Measurements from ENCODE around the gene VPS50. TPM values are rescaled to one million over a fixed set of nuclear protein-coding genes. Genes with fewer than 3 reads are reported as not detected.

The VPS50 gene
- total RNA-seq, 1 experiment from 2014 or later = 13.6 TPM

GRCh38 chr7:93219868-93220267, 12.3 kb upstream of the VPS50 start:
- Histone ChIP-seq H4K91ac (ENCODE audit: insufficient read length, low read depth, low read length) (no peak overlapping the region), H2AK5ac (ENCODE audit: insufficient read length, low read length) (no peak overlapping the region), H3K56ac (ENCODE audit: insufficient read length, low read depth, low read length) (no peak overlapping the region), H4K8ac (replicated peaks; ENCODE audit: insufficient read length, low read depth, low read length) (no peak overlapping the region), H4K20me1 (ENCODE audit: control insufficient read depth, insufficient read depth, insufficient read length) (no peaks in the 10 kb centered on the region), H3K79me1 (ENCODE audit: insufficient read depth, low read depth, low read length, poor library complexity, severe bottlenecking) (no peaks in the 10 kb centered on the region), H3K14ac (ENCODE audit: insufficient read depth, low read length) (no peak overlapping the region), H2BK5ac (ENCODE audit: insufficient read length, low read length) (no peak overlapping the region), H3K23me2 (ENCODE audit: insufficient read length, low read depth, low read length, poor library complexity, severe bottlenecking) (no peaks in the 10 kb centered on the region), H4K5ac (ENCODE audit: insufficient read length, low read depth, low read length) (no peak overlapping the region), H2AFZ (ENCODE audit: low read length) (no peak overlapping the region), H2BK12ac (ENCODE audit: insufficient read length, low read depth, low read length) (no peak overlapping the region), H2BK15ac (ENCODE audit: low read depth, low read length) (no peak overlapping the region), H3K4me1 (ENCODE audit: insufficient read depth, low read length) (no peaks in the 10 kb centered on the region), H3K4ac (ENCODE audit: low read depth, low read length) (no peak overlapping the region), H3K23ac (ENCODE audit: insufficient read length, low read depth, low read length) (no peak overlapping the region), H2BK20ac (ENCODE audit: low read depth, low read length, poor library complexity, severe bottlenecking) (no peak overlapping the region), H3K27me3 (ENCODE audit: insufficient read depth, low read length) (no peaks in the 10 kb centered on the region; the same call in 1 of the 2 replicates), H3T11ph (ENCODE audit: low read length) (no peak overlapping the region), H3K9me3 (ENCODE audit: control insufficient read depth, low read depth, low read length) (no peaks in the 10 kb centered on the region), H3K9ac (ENCODE audit: extremely low read depth, insufficient read length, low read length) (no peak overlapping the region), H3K4me2 (ENCODE audit: insufficient read depth, insufficient read length, low read length) (no peak overlapping the region), H2BK120ac (ENCODE audit: low read depth, low read length, poor library complexity, severe bottlenecking) (no peak overlapping the region), H3K79me2 (ENCODE audit: insufficient read depth, low read length) (no peaks in the 10 kb centered on the region), H3K27ac (ENCODE audit: insufficient read length, low read depth, low read length) (no peak overlapping the region), H3K18ac (ENCODE audit: insufficient read length, low read depth, low read length) (no peak overlapping the region)
- Mint-ChIP-seq H3K27me3 (ENCODE audit: low read depth) (peaks cover 7% of the 10 kb centered on the region), H3K4me3 (no peak overlapping the region), H3K36me3 (ENCODE audit: insufficient read depth in 1 of 3, low read depth in 3 of 3) (no peaks in the 10 kb centered on the region), H3K9me3 (no peaks in the 10 kb centered on the region), H3K27ac (no peak overlapping the region), H3K4me1 (no peaks in the 10 kb centered on the region)
- TF ChIP-seq, protein P1, sequence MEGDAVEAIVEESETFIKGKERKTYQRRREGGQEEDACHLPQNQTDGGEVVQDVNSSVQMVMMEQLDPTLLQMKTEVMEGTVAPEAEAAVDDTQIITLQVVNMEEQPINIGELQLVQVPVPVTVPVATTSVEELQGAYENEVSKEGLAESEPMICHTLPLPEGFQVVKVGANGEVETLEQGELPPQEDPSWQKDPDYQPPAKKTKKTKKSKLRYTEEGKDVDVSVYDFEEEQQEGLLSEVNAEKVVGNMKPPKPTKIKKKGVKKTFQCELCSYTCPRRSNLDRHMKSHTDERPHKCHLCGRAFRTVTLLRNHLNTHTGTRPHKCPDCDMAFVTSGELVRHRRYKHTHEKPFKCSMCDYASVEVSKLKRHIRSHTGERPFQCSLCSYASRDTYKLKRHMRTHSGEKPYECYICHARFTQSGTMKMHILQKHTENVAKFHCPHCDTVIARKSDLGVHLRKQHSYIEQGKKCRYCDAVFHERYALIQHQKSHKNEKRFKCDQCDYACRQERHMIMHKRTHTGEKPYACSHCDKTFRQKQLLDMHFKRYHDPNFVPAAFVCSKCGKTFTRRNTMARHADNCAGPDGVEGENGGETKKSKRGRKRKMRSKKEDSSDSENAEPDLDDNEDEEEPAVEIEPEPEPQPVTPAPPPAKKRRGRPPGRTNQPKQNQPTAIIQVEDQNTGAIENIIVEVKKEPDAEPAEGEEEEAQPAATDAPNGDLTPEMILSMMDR (conservative IDR thresholded peaks at IDR 0.05) = no peak
- no CpG with 5 or more reads among the region's 1 CpG for WGBS (ENCODE audit: extremely low coverage, insufficient read length, low lambda C conversion rate)
- no peak for DNase-seq
